C4-2B (cell line): ENCODE results near the gene C10orf90.

Source experiments
- ZFX ChIP-seq: fragments of 450-650 bp; IDR thresholded peaks from 2 replicates; pipeline ENCODE4 v1.6.1; 2017
- TF ChIP-seq, protein P1 (sequence below): fragments of 450-650 bp; conservative IDR thresholded peaks from 2 replicates; pipeline ENCODE4 v1.5.1; 2017; ENCODE audit warnings: mild to moderate bottlenecking

- TF ChIP-seq, protein P1, sequence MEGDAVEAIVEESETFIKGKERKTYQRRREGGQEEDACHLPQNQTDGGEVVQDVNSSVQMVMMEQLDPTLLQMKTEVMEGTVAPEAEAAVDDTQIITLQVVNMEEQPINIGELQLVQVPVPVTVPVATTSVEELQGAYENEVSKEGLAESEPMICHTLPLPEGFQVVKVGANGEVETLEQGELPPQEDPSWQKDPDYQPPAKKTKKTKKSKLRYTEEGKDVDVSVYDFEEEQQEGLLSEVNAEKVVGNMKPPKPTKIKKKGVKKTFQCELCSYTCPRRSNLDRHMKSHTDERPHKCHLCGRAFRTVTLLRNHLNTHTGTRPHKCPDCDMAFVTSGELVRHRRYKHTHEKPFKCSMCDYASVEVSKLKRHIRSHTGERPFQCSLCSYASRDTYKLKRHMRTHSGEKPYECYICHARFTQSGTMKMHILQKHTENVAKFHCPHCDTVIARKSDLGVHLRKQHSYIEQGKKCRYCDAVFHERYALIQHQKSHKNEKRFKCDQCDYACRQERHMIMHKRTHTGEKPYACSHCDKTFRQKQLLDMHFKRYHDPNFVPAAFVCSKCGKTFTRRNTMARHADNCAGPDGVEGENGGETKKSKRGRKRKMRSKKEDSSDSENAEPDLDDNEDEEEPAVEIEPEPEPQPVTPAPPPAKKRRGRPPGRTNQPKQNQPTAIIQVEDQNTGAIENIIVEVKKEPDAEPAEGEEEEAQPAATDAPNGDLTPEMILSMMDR, result no peak
- no peak for TF ChIP-seq ZFX
These were observed 70.4 kb downstream of the C10orf90 start for GRCh38 chr10:126599949-126600682.
